Embryonic facial prominence (tissue), 1 donor: ENCODE measurements around the gene KCNH2.
"Not testable (repeated sequence)": the region's sequence is repeated elsewhere in the genome, so short reads cannot be mapped to it uniquely, and the experiment has no call there.

Source experiments
- DNase-seq: peaks from one replicate; pipeline ENCODE4 v3.0.0-alpha.2; 2016; ENCODE audit errors: extremely low spot score

Gene KCNH2

DNA sequence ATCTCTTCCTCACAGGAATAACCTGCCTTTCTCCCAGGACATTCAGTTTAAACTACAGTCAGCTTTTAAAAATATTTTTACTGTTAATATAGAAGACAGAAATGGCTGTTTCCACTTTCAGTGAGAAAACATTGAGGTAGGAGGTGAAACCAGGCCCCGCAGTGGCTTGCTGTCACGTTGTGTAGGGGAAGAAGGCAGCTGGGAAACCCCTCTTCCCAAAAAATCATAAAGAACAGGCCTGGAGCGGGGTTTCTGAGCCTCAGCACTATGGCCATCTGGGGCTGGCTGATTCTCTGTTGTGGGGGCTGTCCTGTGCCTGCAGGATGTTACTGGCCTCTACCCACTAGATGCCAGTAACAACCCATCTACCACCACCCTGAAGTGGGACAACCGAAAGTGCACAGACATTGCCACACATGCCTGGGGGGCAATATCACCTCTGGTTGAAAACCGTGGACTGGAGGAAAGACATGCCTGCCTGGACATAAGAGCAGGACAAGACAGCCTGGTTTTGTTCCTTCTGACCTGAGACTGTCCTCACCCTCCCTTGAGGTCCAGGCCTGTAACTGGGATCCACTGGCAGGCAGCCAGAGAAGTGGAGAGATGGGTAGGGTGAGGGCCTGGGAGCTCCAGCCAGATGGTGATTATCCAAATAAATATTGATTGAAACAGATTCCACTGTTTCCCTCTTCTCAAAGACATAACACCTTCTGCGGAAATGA is 43.9 kb downstream of the KCNH2 start:
- no peak for DNase-seq

DNA sequence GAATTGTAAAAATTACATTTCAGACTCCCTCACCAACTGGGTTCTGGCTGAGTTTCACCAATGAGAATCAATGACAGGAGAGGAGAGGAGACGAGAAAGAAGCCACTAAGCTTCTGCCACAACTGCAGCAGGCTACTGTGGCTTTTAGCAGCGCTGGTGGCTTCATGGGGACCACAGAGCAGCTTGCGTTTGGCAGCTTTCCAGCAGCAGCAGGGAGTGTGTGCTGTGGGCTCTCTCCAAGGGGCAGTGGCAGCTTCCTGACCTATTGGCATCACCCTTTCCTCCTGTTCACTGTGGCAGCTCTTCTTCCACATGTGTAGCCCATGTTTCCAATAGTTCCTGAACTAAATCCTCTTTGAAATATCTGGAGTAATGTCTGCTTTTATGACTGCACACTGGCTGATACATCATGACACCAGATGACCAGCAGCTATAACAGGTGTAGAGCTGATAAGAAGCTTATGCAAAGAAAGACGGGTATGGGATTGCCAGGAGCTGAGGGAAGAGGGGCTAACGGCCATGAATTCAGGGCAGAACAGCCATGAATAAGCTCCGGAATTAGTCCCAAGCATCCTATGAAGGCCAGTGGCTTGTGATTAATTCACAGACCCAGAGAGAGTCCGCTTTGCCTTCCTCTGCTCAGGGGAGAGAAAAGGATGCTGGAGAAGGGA is 46.8 kb downstream of the KCNH2 start:
- DNase-seq, result no peak

DNA sequence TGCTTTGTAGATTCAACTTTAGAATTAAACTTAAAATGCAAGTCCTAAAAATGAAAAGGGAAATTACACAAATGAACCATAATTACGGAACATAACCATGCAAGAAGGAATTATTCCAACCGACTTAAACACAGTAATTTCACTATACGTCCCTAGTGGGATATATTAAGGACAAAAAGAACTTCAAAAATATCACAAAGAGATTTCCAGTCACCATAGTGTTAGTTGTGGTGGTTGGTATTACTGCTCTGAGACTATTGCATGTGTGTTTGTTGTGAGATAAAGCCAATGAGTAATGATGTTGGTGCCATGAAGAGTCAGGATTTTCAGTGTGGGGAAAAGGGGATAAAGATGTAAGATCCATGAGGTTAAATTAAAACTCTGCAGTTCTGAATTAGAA is 49.6 kb downstream of the KCNH2 start:
- no peak for DNase-seq

DNA sequence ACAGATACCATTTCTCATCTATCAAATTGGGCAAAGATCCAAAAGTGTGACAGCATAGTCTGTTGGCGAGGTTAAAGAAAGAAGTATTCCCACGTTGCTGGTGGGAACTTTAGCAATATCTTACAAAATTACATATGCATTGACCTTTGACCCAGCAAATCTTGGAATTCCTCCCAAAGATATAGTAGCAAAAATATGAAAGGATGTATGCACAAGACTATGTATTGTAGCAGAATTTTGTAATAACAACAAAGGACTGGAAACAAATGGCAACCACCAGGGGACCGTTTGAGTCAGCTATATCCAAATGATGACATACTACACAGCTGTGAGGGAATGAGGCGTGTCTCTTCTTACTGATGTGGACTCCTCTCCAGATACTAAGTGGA is 50.2 kb downstream of the KCNH2 start:
- DNase-seq, result no peak

DNA sequence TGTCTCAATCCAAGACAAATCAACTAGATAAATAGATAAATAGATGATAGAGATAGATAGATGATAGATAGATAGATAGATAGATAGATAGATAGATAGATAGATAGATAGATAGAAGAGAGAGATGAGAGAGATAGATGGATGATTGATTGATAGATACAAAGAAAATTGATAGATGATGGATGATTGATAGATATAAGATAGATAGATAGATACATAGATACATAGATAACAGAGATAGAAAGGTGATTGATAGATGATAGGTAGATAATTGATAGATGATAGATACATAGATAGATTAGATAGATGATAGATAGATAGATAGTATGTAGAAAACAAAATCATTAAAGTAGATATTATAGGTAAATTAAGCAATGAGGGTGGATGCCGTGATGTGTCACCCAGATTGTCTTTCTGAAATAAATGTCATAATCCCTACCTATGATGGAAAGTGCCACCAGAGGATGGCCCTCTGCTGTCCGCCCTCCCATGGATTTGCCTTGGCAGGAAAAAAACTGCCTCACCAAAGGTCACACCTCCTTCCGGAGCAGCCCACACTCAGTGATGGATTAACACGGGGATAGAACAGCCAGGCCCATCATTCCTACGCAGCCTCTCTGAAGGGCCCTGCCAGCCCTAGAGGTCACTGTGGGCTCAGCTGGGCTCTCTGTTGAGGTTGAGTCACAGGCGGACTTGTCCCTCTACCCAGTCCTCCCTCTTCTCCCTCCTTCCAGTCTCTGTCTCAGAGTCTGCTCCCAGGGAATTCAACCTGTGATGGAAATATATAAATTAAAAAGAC is 50.8 kb downstream of the KCNH2 start:
- DNase-seq, result no peak

DNA sequence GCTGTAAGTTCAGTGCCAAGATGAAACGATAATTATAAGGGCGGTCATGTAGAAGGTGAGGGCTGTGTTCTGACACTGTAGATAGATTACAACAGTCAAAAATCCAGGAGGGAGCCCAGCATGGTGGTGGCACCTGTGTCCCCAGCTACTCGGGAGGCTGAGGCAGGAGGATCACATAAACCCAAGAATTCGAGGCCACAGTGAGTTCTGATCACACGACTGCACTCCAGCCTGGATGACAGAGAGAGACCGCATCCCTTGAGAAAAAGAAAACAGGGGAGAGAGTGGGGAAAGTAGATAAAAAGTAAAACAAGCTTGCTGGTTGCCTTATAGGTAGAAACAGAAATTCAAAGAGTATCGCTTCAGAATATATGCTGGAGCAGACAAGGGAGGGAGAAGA is 52.1 kb downstream of the KCNH2 start:
- DNase-seq, result no peak

DNA sequence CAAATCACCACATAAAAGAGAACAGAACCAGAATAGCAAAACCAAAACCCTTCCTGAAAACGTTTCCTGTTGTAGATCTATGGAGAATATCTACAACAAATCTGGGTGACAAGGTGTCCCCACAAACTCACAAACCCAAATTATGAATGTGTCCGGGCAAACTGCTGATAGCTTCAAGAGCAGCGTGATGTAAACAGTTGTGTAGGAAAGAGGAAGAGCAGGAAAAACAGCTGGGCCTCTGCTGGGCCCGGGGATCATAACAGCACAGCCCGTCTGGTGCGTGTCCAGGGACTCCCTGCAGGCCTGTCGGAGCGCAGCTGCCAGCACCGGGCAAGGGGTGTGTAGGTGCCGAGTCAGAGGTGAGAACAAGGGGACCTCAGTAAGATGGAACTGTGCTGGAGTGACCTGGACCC is 53.7 kb downstream of the KCNH2 start:
- DNase-seq, result no peak

DNA sequence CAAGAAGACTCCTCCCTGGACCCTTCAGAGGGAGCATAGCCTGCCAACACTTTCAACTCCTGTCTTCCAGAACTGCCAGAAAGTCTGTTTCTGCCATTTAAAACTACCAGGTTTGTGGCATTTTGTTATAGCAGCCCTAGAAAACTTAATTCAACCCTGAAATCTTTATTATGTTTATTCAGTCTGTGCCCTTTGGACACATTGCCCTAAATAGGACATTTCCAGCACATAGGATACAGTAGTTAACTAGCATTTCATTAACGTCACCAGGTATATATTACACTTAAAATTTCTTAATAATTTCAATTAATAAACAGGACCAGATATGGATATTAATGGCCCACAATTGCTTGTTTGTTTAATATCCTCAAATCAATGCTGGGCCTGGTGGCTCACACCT is 54.3 kb downstream of the KCNH2 start:
- DNase-seq, result no peak

DNA sequence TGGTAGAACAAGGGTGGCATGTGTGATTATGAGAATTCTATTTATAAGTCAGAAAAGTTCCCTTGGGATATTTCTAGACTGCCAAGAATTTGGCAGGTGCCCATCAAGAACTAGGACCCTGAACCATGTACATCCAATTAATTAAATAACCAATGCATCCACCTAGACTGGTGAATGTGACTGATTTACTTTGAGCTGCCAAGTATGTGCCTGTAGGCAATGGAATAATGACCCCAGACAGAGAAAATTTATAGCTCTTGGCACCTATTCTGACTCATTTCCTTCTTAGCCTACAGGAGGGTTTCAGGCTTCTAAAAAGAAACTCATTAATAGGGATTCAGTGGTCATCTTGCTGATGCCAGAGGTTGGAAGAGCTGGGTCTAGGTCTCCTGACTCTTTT is 54.9 kb downstream of the KCNH2 start:
- DNase-seq, result no peak

DNA sequence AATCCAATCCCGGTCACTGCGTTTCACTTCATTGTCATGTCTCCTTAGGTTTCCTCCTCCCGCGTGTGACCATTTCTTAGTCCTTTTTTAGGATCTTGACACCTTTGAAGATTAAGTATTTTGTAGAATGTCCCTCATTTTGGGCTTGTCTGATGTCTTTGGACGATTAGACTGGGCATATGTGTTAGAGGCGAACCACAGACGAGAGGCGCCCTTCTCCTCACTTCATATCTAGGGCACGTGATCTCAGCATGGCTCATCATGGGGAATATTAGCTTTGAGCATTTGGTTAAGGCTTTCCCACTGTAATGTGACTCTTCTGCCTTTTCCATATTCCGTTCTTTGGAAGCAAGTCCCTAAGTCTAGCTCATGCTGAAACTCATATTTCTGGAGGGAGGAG is 59.0 kb downstream of the KCNH2 start:
- DNase-seq, result no peak

DNA sequence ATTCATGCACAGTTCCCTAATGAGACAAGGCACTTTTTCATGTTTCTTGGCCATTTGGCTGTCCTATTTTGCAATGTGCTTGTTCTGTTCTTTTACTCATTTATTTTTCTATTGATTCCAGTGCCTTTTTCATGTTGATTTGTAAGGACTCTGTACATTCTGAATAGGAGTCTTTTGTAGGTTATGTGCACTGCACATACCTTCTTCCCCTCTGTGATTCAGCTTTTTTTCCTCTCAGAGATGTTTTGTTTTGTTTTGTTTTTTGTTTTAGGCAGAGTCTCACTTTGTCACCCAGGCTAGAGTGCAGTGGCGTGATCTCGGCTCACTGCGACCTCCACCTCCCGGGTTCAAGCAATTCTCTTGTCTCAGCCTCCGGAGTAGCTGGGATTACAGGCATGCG is 59.7 kb downstream of the KCNH2 start:
- no peak for DNase-seq

DNA sequence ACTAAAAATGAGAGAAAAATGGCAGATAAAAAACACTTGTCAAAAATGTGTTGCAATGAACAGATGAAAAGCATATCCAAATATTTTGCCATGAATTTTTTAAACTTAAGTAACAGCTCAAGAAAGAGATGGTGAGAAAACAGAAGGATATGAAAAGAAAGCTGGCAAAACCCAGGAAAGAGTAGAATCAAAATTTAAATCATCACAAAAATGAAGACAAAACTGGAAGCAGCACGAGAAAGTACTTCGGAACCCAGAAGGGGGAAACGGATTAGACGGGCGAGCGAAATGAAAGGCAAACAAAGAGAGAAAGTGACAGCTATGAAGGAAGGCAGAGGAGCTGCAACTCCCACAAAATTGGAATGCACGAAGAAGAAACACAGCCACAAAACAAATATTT is 60.2 kb downstream of the KCNH2 start:
- DNase-seq, result no peak

DNA sequence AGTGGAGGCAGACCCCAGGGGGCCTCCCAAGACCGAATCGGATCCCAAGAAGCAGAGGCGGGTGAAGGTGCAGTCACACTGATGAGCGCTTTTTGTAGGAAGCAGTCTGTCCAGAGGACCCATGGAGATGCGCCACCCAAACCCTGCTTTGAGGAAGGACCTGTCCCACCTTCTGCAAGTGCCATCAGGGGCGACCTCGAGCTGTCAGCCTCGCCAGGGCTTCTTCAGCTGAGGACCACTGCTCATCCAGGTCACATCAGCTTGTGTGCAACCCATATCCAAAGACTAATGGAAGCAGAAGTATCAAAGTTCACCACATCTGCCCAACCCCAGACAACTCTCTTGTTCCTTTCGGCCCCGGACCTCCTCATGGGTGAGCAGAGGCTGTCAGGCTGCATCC is 61.5 kb downstream of the KCNH2 start:
- DNase-seq, result no peak

DNA sequence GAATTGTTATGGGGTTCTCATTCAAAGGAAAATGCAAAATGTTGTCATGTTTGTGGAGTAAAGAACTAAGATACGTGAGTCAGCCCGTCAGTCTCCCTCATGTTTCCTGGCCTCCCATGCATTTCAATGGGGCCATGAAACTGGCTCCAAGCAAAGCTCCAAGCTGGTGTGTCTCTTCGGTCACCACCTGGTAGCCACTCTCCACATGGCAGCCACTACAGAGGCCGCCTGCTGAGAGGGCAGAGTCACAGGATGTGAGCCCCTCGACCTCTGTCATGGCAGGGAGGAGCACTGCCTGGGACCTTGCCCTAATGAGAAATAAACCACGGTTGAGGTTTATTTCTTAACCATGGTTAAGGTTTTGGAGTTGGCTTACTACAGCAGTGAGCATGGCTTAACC is 63.2 kb downstream of the KCNH2 start:
- DNase-seq, result no peak

DNA sequence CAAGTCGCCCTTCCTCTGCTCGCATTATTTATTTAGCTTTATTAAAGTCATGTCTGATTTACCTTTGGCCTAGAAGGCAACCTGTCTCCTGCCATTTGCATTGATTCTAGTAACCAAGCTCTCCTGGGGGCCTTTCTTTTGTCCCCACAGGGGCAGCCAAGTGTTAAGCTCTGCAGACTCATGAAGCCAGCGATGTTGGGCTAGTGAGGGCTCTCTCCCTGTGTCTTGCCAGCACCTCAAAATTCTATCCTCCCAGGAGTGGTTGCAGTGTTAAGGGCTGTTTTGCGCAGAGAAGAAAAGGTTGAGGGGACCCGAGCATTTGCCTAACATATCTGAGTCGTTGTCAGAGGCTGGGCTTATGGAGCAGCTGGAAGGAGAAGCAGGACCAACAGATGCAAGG is 63.9 kb downstream of the KCNH2 start:
- no peak for DNase-seq

DNA sequence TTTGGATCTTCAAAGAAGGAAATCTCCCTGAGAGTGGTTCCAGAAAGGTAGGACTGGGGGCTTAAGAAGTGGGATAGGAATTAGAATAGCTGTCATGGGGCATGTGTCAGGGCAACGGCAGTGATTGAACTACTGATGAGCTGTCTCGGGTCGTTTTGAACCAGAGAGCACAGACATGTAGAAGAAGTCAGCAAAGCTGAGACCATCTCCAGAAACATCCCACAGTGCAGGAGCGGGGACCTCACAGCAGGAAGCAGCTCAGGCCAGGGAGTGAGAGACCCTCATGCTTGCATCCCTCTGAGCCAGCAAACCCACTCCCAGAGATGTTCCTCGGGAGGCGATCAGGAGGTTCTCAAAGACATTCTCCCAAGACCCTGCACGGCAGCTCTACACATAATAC is 65.7 kb downstream of the KCNH2 start:
- no peak for DNase-seq

DNA sequence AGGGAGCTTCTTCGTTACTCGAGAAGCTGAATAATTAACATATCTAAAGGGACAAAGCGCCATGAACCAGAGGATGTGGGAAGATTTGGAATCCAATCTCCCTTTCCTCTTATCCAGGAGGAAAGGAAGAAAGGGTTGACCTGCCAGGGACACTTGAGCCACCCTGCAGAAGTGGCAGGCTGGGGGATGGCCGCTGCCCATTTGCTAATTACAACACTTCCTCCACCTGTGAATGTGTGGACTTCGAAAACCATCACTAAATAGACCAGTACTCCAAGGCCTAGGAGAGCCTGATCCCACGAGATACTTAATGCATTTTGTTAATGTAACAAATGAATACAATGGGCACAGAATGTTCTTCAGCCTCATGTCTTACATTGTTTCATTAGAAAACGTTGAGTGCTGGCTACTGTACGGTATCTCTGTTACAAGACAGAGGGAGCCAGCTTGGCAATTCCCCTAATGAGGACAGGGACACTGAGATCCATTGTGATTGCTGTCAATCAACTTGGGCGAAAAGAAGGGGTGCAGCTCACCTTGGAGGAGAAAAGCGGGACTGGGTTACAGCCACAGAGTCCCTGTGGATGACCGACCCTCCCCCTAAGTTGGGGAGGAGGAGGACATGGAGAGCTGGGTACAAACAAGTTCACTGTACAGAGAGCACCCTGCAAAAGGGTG is 66.4 kb downstream of the KCNH2 start:
- no peak for DNase-seq

DNA sequence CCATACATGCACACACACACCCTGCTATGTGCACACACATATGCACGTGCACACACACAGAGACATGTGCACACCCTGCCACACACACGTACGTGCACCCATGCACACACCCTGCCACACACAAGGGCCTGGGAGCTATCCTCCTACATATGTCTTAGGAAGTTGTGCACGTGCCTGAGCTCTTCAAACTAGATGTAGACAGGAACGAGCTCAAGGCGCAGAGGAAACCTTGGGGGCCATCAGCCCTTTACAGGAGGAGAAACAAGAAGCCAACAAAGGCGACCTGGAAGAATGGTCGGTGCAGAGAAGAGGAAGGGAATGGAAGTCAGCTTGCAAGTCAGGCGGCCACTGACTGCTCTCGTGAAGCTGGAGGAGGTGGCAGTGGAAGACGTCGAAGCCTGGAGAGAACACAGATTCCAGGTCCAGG is 67.1 kb downstream of the KCNH2 start:
- DNase-seq, result no peak

DNA sequence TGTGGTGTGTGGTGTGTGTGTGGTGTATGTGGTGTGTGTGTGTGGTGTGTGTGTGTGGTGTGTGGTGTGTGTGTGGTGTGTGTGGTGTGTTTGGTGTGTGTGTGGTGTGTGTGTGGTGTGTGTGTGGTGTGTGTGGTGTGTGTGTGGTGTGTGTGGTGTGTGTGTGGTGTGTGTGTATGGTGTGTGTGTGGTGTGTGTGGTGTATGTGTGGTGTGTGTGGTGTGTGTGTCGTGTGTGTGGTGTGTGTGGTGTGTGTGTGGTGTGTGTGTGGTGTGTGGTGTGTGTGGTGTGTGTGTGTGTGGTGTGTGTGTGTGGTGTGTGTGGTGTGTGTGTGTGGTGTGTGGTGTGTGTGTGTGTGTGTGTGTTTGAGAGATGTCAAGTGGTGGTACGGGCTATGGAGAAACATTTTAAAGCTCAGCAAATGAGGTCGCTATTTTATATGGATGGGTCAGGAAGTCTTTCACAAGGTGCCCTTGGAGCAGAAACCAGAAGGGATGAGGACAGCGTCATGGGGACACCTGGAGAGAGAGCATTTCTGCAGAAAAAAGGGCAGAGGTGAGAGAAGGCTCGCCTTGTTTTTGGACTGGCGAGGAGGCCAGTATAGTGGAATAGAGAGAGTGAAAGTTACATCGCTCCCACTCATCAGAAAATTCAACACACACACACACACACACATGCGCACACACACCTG is 67.7 kb downstream of the KCNH2 start:
- DNase-seq, result not testable (repeated sequence)

DNA sequence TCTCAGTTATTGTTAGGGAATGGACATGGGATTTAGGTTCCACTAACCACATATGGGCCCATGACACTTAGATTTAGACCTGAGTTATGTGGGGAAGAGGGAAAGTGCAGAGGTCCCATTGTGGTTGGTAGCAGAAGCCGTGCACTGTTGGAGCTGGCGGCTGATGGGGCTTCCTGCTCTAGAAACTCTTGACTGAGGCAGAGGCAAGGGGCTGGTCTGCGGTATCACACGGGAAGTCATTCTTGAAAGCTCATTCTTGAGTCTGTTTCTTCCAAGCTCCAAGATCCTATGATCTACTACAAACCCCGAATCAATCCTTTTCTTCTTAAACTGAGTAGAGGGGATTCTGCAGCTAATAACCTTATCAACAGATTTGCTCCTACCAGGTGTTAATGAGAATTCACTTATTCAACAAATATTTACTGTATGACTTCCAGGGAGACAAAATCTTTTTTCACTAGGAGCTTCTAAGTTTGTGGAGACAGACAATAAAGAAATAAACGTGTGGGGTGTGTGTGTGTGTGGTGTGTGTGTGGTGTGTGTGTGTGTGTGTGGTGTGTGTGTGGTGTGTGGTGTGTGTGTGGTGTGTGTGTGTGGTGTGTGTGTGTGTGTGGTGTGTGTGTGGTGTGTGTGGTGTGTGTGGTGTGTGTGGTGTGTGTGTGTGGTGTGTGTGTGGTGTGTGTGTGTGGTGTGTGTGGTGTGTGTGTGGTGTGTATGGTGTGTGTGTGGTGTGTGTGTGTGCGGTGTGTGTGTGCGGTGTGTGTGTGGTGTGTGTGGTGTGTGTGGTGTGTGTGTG is 68.7 kb downstream of the KCNH2 start:
- DNase-seq, result no peak

DNA sequence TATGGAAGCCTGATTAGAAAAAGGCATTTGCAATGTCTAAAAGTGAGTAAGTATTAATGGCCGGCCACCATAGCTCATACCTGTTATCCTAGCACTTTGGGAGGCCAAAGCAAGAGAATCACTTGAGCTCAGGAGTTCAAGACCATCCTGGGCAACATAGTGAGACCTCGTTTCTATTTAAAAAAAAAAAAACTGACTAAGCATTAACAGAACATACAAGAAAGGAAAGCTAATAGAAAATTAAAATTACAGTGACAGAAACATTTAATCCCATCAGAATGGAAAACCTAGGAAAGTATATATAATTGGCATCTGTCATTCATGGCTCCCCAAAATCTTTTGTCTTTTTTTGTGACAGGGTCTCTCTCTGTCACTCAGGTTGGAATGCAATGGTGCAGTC is 69.9 kb downstream of the KCNH2 start:
- no peak for DNase-seq
